SH-SY5Y (cell line): Measurements from ENCODE around the gene GID4.

ENCODE experiments used
- GATA2 ChIP-seq: IDR thresholded peaks from 2 replicates; pipeline ENCODE4 v1.6.1; 2011; ENCODE audit warnings: mild to moderate bottlenecking, low read depth, low read length
- GATA3 ChIP-seq: IDR thresholded peaks from 2 replicates; pipeline ENCODE4 v1.6.1; 2011; ENCODE audit warnings: low read depth, mild to moderate bottlenecking, low read length, moderate library complexity

- TF ChIP-seq GATA2, result no peak
- TF ChIP-seq GATA3, result no peak
Measured at GRCh38 chr17:18101828-18102227, 62.6 kb downstream of the GID4 start.
